GM12892 (cell line): ENCODE data around the gene MVB12B. TPM values are rescaled to one million over a fixed set of nuclear protein-coding genes. Genes with fewer than 3 reads are reported as not detected.
A peak's percentile ranks its signal among the peaks of the same experiment; 100 is the strongest.
"Not testable (repeated sequence)": the region's sequence is repeated elsewhere in the genome, so short reads cannot be mapped to it uniquely, and the experiment has no call there.

ENCODE experiments used
- DNase-seq: peaks from one replicate; pipeline ENCODE4 v3.0.0; 2011; ENCODE audit not compliant: insufficient read length
- FAIRE-seq: peaks from 2 replicates; lab custom pipeline; 2011; peaks lifted over from hg19 to GRCh38; lab: Jason Lieb, UNC
- POLR2A ChIP-seq: IDR thresholded peaks from 2 replicates; pipeline ENCODE4 v1.6.1; 2011; ENCODE audit warnings: low read depth, low read length, control low read depth
- POLR2AphosphoS5 ChIP-seq: IDR thresholded peaks from 2 replicates; pipeline ENCODE4 v1.6.1; 2011; ENCODE audit warnings: low read depth, low read length, control low read depth
- TAF1 ChIP-seq: IDR thresholded peaks from 2 replicates; pipeline ENCODE4 v1.6.1; 2011; ENCODE audit warnings: low read depth, mild to moderate bottlenecking, control low read depth, low read length, borderline replicate concordance
- polyA plus RNA-seq: library from polyadenylated mRNA; unstranded; fragments of >200 nt; gene quantifications from one replicate; pipeline ENCODE4 v1.2.1, GENCODE V29; 2012; ENCODE audit warnings: missing spikeins, inconsistent platforms; ENCODE audit not compliant: missing spikeins

The MVB12B gene, protein sequence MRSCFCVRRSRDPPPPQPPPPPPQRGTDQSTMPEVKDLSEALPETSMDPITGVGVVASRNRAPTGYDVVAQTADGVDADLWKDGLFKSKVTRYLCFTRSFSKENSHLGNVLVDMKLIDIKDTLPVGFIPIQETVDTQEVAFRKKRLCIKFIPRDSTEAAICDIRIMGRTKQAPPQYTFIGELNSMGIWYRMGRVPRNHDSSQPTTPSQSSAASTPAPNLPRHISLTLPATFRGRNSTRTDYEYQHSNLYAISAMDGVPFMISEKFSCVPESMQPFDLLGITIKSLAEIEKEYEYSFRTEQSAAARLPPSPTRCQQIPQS
- 0.06 TPM for polyA plus RNA-seq

DNA sequence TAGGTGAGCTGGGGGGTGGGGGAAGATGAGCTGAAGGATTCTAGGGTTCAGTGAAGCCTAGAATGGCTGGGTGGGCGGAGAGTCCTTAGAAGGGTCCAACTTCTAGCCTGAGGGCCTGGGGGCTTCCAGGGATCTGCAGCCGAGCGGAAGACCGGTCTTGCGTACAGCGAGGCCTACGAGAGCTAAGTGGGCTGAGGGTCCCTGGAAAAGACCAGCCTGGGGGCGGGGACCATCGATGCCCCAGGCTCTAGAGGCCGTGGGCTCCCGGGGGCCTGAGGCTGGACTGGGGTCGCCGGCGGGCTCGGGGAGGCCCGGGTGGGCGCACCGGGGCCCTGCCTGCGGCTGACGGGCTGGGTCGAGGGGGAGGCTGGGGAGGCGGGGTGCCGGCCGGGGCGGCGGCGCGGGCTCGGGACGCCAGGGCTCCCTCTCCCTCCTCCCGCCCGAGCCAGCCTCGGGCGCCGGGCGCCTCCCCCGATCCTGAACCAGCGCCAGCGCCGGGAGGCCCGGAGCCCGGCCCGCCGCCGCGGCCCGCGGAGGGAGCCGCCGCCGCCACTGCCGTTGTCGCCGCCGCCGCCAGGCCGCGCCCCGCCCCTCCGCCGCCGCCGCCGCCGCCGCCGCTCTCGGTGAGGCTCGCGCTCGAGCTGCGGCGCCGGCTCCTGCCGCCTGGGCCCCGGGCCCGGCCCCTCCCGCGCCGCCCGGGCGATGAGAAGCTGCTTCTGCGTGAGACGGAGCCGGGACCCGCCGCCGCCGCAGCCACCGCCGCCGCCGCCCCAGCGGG, at the start of gene MVB12B:
Gene MVB12B, plus strand, starts transcription at position 602 of the 778 bp plus-strand sequence. Its CDS starts 101 bp downstream, at position 703.
- peak; percentile 57 for DNase-seq
- FAIRE-seq = no peak
- TF ChIP-seq TAF1 (no peak), POLR2AphosphoS5 (no peak), POLR2A (no peak)

DNA sequence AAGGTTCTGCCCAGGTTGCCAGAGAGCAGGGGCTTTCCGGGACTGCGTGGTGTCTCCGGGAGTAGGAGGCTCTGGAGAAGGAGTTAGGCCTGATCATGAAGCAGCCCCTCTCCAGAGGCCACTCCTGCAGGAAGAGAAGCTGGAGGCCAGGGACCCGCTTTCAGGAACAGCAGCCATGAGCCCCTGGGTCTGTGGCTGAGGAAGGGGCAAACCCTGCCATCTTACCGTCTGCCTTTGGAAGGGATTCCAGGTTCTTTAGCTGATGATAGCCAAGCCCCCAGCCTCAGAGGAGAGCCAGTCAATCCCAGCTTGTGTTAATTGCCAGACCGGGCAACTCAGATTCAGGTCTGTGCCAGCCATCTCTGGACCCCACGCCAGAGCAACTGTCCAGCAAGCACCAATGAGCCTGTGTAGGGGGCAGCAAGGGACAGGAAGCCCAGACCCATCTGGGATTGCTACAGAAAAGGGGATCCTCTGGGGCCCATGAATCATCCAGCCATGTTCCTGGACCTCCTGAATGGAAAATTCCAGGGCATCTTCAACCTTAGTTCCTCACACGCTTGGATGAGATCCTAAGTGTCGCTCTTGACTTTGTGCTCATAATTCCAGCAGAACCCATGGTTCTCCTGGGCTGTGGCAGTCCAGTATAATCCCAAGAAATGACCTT, 42.7 kb upstream of the MVB12B start:
- no peak for FAIRE-seq
- DNase-seq = no peak
- TF ChIP-seq POLR2AphosphoS5 (no peak), TAF1 (no peak), POLR2A (no peak)

DNA sequence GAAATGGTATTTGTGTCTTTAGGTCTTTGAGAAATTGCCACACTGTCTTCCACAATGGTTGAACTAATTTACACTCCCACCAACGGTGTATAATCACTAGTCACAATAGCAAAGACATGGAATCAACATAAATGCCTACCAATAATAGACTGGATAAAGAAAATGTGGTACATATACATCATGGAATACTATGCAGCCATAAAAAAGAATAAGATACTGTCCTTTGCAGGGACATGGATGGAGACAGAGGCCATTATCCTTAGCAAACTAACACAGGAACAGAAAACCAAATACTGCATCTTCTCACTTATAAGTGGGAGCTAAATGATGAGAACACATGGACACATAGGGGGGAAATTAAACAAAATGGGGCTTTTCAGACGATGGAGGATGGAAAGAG, 41.0 kb upstream of the MVB12B start:
- not testable (repeated sequence) for DNase-seq, FAIRE-seq

DNA sequence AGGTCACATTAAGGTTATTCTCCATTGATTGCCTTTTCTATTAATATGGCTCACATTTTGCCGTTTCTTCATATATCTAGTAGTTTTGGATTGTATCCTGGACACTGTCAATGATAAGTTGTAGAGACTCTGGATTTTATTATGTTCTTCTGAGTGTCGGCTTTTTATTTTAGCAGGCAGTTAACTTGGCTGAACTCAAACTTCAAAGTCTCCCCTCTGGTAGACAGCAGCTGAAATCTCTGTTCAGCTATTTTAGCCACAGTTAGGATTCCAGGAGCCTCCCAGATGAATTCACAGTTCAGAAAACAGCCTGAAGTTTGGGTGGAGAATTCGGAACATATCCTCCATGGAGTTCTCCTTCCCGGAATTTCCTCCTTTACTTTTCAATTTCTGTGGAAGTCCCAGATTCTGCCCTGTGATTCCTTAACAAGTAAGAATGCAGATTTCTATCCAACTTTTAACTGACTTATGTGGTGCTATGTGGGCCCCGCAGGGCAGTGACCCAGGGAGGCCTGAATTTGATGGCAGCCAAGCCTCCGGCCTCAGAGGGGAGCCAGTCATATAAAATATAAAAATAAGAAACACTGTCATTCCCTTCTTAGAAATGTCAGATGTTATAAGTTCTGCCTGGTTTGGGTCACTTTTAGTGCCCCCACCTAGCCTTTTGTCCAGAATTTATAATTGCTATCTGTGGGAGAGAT, 39.3 kb upstream of the MVB12B start:
- FAIRE-seq (no peak), DNase-seq (no peak)
- TF ChIP-seq POLR2A = no peak
- no peak for TF ChIP-seq POLR2AphosphoS5
- TF ChIP-seq TAF1 = no peak

DNA sequence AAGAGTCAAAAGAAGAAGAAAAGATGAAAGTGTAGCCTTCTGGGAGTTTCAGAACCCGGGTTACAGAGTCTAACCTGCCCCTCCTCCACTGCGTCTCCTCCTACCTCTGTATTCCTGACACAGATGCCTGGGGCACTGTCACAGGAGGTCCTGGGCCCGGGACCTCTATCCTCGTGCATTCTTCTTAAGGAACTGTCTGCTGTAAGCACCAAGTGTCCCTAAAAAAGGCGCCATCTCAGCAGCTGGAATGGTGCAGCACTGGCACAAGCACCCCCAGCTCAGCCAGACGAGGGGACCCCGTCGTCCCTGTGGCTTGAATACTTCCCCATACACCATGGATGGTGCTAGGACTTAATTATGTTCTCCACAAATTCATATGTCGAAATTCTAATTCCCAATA, 35.8 kb upstream of the MVB12B start:
- TF ChIP-seq POLR2A = no peak
- no peak for TF ChIP-seq POLR2AphosphoS5
- TF ChIP-seq TAF1 = no peak
- DNase-seq (no peak), FAIRE-seq (no peak)

DNA sequence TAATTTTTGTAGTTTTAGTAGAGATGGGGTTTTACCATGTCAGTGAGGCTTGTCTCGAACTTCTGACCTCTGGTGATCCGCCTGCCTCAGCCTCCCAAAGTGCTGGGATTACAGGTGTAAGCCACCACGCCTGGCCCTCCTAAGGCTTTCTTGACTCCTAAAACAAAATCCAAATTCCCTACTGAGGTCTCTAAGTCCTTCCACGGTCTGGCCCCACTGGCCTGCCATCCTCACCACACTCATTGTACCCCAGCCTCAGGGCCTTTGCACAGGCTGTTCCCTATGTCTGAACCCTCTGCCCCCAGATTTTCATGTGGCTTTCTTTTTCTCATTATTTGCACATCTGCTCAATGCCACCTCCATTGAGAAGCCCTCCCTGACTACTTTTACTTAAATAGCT, 34.7 kb upstream of the MVB12B start:
- DNase-seq (no peak), FAIRE-seq (no peak)
- TF ChIP-seq TAF1 (no peak), POLR2AphosphoS5 (no peak), POLR2A (no peak)

DNA sequence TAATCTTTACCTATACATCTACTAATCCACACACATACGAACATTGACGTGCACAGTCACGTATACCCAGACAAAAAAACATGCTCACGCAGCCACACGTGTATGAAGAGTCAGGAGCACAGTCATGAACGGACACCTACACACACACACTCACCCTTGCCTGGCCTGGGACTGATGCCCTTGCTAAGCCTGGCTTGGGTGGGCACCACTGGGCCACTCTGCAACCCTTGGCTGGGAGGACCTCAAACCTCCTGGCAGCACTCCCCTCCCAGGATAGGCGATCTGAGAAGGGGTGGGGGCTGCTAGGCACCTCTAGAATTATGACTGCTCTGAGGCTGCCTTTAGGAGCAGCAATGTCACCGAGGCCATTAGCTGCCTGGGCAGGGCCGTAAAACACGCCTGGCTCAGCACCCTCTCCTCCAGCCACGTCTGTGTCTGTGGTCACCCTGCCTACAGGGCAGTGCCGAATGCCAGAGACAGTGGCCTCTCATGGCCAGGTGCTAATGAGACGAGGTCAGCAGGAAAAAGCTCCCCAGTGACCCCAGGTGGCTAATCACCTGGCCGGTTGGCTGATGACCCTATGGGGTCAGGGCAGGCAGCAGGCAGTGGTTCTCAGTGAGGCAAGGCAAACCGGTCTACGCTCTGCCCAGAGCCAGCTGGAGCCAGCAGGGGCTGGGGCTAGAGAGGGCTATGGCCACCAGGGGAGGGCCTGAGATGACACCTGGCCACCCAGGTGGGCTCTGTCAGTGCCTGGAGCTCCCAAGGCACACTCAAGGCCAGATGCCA, 33.7 kb upstream of the MVB12B start:
- TF ChIP-seq POLR2AphosphoS5 = no peak
- TF ChIP-seq TAF1 = no peak
- TF ChIP-seq POLR2A = no peak
- FAIRE-seq (no peak), DNase-seq (no peak)

DNA sequence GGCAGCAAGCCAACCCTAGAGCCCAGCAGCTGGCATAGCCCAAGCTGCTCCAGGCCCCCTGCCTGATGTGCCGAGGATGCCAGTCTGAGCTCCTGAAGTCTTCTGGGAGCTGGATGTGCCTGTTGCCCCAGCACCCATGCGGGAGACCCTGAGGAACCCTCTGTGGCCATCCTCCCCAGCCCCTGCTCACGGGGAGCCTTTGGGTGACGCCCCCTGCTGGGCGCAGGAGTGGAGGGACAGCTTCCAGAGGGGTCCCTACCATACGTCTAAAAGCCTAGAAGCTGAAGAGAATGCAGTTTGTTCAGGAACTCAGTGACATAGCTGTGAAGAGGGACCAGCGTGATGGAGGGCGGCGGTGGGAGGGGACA, 33.1 kb upstream of the MVB12B start:
- DNase-seq (no peak), FAIRE-seq (no peak)
- TF ChIP-seq POLR2A (no peak), POLR2AphosphoS5 (no peak)

DNA sequence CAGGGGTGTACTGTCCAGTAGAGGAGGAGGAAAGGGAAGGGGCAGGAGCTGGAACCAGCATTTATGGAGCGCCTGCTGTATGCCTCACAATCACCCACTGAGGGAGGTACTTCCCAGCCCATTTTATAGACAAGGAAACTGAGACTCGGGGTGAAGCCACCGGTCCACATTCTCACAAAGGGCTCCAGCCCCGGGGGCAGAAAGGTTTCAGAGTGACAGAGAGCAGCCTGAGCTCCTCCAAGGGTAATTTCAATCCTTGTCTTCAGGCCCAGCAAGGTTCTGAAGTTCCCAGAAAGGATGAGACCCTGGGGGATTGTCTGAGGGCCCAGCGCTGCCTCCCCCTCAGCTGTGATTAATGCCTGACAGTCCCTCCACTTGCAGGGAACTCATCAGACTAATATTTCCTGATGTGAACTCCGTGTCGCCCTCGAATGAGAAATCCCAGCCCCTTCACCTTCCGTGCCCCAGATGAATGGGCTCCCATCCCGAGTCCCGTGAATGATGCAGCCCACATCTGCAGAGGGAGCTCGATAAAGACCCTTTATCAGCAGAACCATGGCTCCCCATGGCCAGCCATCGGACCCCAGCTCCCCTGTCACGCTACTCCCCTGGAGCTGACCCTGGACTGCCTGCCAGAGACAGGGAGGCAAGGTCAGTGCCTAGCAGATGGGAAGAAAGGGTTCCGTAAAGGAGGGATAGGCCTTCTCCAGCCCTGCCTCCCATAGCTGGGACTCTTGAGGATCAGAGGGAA, 32.1 kb upstream of the MVB12B start:
- DNase-seq = no peak
- TF ChIP-seq POLR2AphosphoS5 = no peak
- TF ChIP-seq POLR2A = no peak
- FAIRE-seq = no peak

DNA sequence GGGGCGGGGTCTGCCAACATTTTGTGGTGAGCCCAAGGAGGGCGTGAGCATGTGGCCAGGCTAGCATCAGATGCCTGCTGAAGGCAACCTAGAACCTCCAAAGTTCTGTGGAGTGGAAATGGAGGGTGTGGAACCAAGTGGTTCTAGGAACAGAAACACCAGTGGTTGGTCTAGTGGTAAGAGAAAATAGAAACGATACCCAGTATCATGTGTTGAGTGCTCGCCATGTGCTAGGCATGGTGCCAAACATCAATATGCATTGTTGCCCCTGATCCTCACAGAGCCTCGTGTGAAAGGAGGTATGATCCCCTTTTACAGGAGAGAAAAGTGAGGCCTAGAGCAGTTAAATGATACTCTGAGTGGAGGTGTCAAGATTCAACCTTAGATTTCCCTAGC, 31.5 kb upstream of the MVB12B start:
- TF ChIP-seq TAF1 = no peak
- no peak for TF ChIP-seq POLR2AphosphoS5
- no peak for DNase-seq
- no peak for FAIRE-seq

DNA sequence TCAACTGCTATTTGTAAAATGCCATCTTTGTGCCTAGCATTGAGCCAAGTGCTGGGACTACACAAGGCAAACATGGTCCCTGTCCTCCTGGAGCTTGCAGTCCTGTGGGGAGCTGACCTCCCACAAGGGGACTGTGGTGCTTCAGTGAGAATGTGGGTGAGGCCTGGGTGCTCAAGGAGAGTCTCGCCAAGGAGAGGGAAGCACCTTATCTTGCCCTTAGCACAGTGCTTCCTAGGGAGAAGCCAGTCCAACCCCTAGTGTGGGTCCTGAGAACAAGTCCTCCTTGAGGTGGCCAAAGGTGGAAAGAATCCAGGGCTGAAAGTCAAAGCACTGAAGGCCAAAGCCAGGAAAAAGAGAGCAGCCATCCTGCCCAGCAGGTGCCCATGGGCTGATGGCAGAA, 31.1 kb upstream of the MVB12B start:
- no peak for TF ChIP-seq POLR2AphosphoS5
- TF ChIP-seq POLR2A = no peak
- no peak for TF ChIP-seq TAF1
- DNase-seq (no peak), FAIRE-seq (no peak)
